Measurements from ENCODE around the gene OSM.
"Not testable (repeated sequence)": the region's sequence is repeated elsewhere in the genome, so short reads cannot be mapped to it uniquely, and the experiment has no call there.

The OSM gene

GRCh38 chr22:30223303-30223702, 43.3 kb downstream of the OSM start:
- no peak for DNase-seq

GRCh38 chr22:30222321-30222720, 44.3 kb downstream of the OSM start:
- DNase-seq = no peak

GRCh38 chr22:30221121-30221992, 45.3 kb downstream of the OSM start:
- DNase-seq = no peak

DNA sequence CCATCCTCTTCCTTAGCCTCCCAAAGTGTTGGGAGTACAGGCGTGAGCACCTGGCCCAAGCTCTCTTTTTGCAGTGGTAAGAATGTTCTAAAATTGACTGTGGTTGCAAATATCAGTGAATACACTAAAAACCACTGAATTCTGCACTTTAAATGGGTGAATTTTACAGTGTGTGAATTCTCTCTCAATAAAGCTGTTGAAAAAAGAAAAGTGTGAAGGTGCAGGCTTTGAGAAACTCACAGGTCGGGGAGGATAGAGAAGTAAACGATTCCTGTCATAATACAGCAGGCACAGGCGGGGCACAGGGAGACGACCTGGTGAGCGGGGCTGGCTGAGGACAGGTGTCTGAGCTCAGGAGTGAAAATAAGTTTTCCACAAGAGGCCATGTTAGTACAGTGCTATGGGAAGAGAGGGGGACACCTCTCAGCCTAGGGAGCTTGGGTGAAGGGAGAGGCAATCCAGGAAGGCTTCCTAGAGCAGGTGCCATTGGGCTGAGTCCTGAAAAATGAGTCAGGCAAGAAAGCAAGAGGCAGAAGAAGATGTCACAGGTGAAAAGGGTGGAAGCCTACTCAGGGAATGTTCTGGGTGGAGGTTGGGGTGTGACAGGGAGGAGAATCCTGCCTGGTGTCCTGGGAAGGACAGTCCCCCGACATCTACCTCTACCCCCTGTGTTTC, 46.2 kb downstream of the OSM start:
- DNase-seq = no peak

- DNase-seq = no peak
Observed at GRCh38 chr22:30219668-30220278, 46.9 kb downstream of the OSM start.

DNA sequence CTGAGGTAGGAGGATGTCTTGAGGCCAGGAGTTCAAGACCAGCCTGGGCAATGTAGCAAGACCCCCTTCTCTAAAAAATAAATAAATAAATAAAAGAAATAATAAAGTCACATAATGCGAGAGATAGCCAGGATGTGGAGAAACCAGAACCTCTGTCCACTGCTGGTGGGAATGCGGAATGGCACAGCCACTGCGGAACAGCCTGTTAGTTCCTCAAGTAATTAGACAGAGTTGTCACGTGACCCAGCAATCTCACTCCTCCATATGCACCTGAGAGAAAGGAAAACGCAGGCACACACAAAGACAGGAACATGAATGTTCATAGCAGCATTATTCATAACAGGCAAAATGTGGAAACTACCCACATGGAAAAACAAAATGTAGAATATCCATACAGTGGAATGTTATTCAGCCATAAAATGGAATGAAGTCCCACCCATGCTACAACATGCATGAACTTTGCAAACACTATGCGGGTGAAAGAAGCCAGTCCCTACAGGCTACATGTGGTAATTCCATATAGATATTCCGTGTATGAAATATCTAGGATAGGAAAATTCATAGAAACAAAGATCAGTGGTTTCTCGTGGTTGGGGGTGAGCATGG, 47.5 kb downstream of the OSM start:
- DNase-seq = no peak

DNA sequence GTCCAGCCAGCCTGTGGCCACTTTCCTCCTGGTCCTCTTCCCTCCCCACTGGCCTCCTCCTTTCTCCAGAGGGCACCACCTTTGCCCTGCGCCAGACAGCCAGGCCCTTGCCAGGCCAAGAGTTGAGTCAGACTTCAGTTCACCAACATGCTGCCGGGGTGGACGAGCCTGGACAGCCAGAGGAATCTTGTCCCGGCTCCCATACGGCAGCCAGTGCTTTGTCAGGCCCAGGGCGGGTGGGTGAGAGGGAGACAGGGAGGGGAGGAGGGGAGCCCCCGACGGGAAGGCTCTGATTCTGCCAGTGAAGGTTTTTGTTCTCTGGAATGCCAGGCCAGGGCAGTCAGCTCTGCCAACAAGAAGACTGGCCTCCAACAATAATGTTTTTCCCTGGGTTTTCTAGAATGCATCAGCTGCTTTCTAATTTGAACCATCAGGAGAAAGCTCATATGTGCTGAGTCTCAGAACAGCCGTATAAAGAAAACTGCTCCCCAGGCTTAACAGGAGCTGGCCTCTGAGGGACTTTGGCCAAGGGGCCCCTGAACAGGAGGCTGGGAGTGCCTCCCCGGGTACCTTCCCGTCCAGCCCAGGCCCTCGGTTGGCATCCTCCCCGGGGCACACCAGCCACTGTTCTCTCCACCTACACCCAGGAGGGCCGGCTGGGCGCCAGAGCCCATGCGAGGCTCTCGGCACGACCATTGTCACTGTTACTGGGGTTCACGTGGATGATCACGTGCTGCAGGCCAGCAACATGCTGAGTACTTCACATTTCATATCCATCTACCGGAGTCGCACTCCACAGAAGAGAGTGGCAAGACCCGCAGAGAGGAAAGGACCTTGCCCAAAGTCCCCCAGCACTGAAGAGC, 48.7 kb downstream of the OSM start:
- DNase-seq = no peak

- no peak for DNase-seq
Observed at GRCh38 chr22:30216710-30217109, 49.9 kb downstream of the OSM start.

DNA sequence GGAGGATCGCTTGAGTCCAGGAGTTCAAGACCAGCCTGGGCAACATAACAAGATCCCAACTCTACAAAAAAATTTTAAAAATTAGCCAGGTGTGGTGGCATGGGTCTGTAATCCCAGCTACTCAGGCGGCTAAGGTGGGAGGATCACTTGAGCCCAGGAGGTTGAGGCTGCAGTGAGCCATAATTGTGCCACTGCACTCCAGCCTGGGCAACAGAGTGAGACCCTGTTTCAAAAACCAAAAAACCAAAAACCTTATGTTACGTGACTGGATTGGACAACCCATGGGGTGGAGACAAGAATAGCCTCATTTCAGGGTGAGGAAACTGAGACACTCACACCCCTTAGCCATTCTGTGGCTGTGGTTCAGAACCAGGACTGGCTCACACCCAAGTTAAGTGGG, 50.4 kb downstream of the OSM start:
- DNase-seq = not testable (repeated sequence)

GRCh38 chr22:30214703-30215407, 51.8 kb downstream of the OSM start:
- no peak for DNase-seq

GRCh38 chr22:30212996-30213441, 53.6 kb downstream of the OSM start:
- DNase-seq = no peak
